Common myeloid progenitor, CD34-positive (primary cell): ENCODE data around the gene GRPEL1.
A peak's percentile ranks its signal among the peaks of the same experiment; 100 is the strongest.

Experiments
- CTCF ChIA-PET: fragments of 350-600 bp; sonication (Branson Sonifier 250); formaldehyde crosslinking; loops from one replicate; lab custom pipeline; 2021; ENCODE audit warnings: antibody characterized with exemption; lab: Charles Lee
- POLR2A ChIA-PET: fragments of 350-600 bp; sonication (Branson Sonifier 250); formaldehyde crosslinking; loops from one replicate; lab custom pipeline; 2021; ENCODE audit warnings: antibody characterized with exemption; lab: Charles Lee
- DNase-seq, 3 donors: peaks; one replicate each; pipeline versions ENCODE4 v3.0.0 to v3.0.0-alpha.2; 2013
- H3K27ac ChIP-seq, 2 experiments: 1 replicate in 1 of 2; 2 replicates in 1 of 2; pipeline ENCODE4 v1.7.0; 2013; ENCODE audit warnings: inconsistent platforms in 2 of 2, low read length in 2 of 2, mild to moderate bottlenecking in 2 of 2, low read depth in 1 of 2, moderate library complexity in 1 of 2; ENCODE audit not compliant: severe bottlenecking in 2 of 2, insufficient read depth in 1 of 2, poor library complexity in 1 of 2
- H3K27me3 ChIP-seq, 5 experiments: replicated peaks in 2 of 5; 1 replicate in 3 of 5; 2 replicates in 2 of 5; pipeline versions ENCODE4 v1.6.1 to v1.7.0; 2013; ENCODE audit warnings: low read length in 4 of 5, mild to moderate bottlenecking in 2 of 5, moderate library complexity in 2 of 5, inconsistent platforms in 1 of 5; ENCODE audit not compliant: insufficient read depth in 5 of 5, control insufficient read depth in 4 of 5
- H3K36me3 ChIP-seq, 4 experiments: 1 replicate in 2 of 4; 2 replicates in 2 of 4; pipeline versions ENCODE4 v1.6.1 to v1.7.0; 2013; ENCODE audit warnings: low read length in 3 of 4, control low read depth in 1 of 4, mild to moderate bottlenecking in 1 of 4; ENCODE audit not compliant: control insufficient read depth in 4 of 4, insufficient read depth in 4 of 4
- H3K4me1 ChIP-seq, 4 experiments: 1 replicate in 3 of 4; 2 replicates in 1 of 4; pipeline versions ENCODE4 v1.6.1 to v1.7.1; 2013; ENCODE audit warnings: low read length in 3 of 4, mild to moderate bottlenecking in 3 of 4, control low read depth in 1 of 4, inconsistent platforms in 1 of 4, moderate library complexity in 1 of 4; ENCODE audit not compliant: control insufficient read depth in 4 of 4, insufficient read depth in 4 of 4; ENCODE audit errors: control extremely low read depth in 1 of 4
- H3K4me3 ChIP-seq, 7 experiments: 1 replicate in 4 of 7; 2 replicates in 3 of 7; pipeline versions ENCODE4 v1.5.1 to v1.7.0; 2013; ENCODE audit warnings: mild to moderate bottlenecking in 7 of 7, low read length in 6 of 7, moderate library complexity in 6 of 7, inconsistent platforms in 2 of 7, low read depth in 2 of 7, control low read depth in 1 of 7; ENCODE audit not compliant: insufficient read depth in 4 of 7, control insufficient read depth in 1 of 7; ENCODE audit errors: extremely low read depth in 1 of 7
- H3K9me3 ChIP-seq, 5 experiments: 1 replicate in 4 of 5; 2 replicates in 1 of 5; pipeline versions ENCODE4 v1.6.1 to v1.7.1; 2013; ENCODE audit warnings: low read length in 4 of 5, mild to moderate bottlenecking in 2 of 5, inconsistent platforms in 1 of 5, low read depth in 1 of 5, moderate library complexity in 1 of 5; ENCODE audit not compliant: control insufficient read depth in 4 of 5, insufficient read depth in 2 of 5; ENCODE audit errors: control extremely low read depth in 1 of 5
- WGBS: methylation state at CpG from one replicate; pipeline ENCODE4 v1.1.5; 2013; ENCODE audit not compliant: insufficient coverage; 5-methylcytosine and 5-hydroxymethylcytosine counted together

The GRPEL1 gene

GRCh38 chr4:7109169-7109568 lies 41.3 kb upstream of the GRPEL1 start:
- H3K4me3 ChIP-seq: no peak overlapping the region
- peaks cover 0 to 21% (median 0%) of the 10 kb centered on the region in 5 experiments for H3K9me3 ChIP-seq
- H3K27me3 ChIP-seq: peaks cover 0 to 19% (median 3%) of the 10 kb centered on the region in 5 experiments
- ChIA-PET CTCF (no interaction called here), POLR2A (no interaction called here)
- H3K36me3 ChIP-seq: no peaks in the 10 kb centered on the region
- DNase-seq: no peak
- no peak overlapping the region for H3K27ac ChIP-seq
- WGBS: 100% methylated on average over 2 of the region's 4 CpGs
- H3K4me1 ChIP-seq: no peaks in the 10 kb centered on the region

GRCh38 chr4:7108660-7109059 lies 40.8 kb upstream of the GRPEL1 start:
- no peak for DNase-seq
- Histone ChIP-seq H3K27ac (no peak overlapping the region), H3K4me1 (peaks cover 0 to 3% (median 0%) of the 10 kb centered on the region in 4 experiments), H3K9me3 (peaks cover 0 to 21% (median 0%) of the 10 kb centered on the region in 5 experiments), H3K4me3 (no peak overlapping the region), H3K36me3 (no peaks in the 10 kb centered on the region), H3K27me3 (peaks cover 0 to 22% (median 8%) of the 10 kb centered on the region in 5 experiments)
- ChIA-PET CTCF (no interaction called here), POLR2A (no interaction called here)
- WGBS: 90% methylated on average over 6 of the region's 6 CpGs

GRCh38 chr4:7108046-7108625 lies 40.3 kb upstream of the GRPEL1 start:
- H3K36me3 ChIP-seq: no peaks in the 10 kb centered on the region
- ChIA-PET CTCF (no interaction called here), POLR2A (no interaction called here)
- peaks cover 0 to 6% (median 2%) of the 10 kb centered on the region in 4 experiments for H3K4me1 ChIP-seq
- no peak overlapping the region for H3K27ac ChIP-seq
- no peak for DNase-seq
- no peak overlapping the region for H3K4me3 ChIP-seq
- peaks cover 0 to 26% (median 11%) of the 10 kb centered on the region in 5 experiments for H3K27me3 ChIP-seq
- 92% methylated on average over 22 of the region's 23 CpGs for WGBS
- H3K9me3 ChIP-seq: peaks cover 0 to 21% (median 0%) of the 10 kb centered on the region in 5 experiments

GRCh38 chr4:7107166-7107905 lies 39.5 kb upstream of the GRPEL1 start:
- ChIA-PET CTCF (no interaction called here), POLR2A (no interaction called here)
- Histone ChIP-seq H3K27me3 (peaks cover 0 to 34% (median 13%) of the 10 kb centered on the region in 5 experiments), H3K9me3 (peaks cover 0 to 19% (median 0%) of the 10 kb centered on the region in 5 experiments), H3K27ac (no peak overlapping the region), H3K36me3 (no peaks in the 10 kb centered on the region), H3K4me3 (no peak overlapping the region), H3K4me1 (peaks cover 0 to 12% (median 8%) of the 10 kb centered on the region in 4 experiments)
- WGBS: 93% methylated on average over 9 of the region's 11 CpGs
- no peak for DNase-seq

- ChIA-PET CTCF (interaction anchor here (1.7 kb wide), 1 partner anchor 15 kb away, joined by 4 read pairs; no protein-coding TSS in a partner anchor), POLR2A (no interaction called here)
- peaks cover 0 to 7% (median 0%) of the 10 kb centered on the region in 5 experiments for H3K9me3 ChIP-seq
- H3K36me3 ChIP-seq: no peaks in the 10 kb centered on the region
- DNase-seq: peak in 2 of 3 donors; percentile 21 to 23
- H3K4me1 ChIP-seq: peaks cover 0 to 19% (median 15%) of the 10 kb centered on the region in 4 experiments
- H3K27me3 ChIP-seq: peaks cover 0 to 44% (median 14%) of the 10 kb centered on the region in 5 experiments
- H3K4me3 ChIP-seq: no peak overlapping the region
- WGBS: 53% methylated on average over 12 of the region's 15 CpGs
- no peak overlapping the region for H3K27ac ChIP-seq
These were observed 37.4 kb upstream of the GRPEL1 start for GRCh38 chr4:7105276-7105675.

GRCh38 chr4:7104366-7105031 lies 36.6 kb upstream of the GRPEL1 start:
- no peak overlapping the region for H3K27ac ChIP-seq
- CTCF ChIA-PET: interaction anchor here (1.7 kb wide), 1 partner anchor 16 kb away, joined by 4 read pairs; no protein-coding TSS in a partner anchor
- 93% methylated on average over 4 of the region's 7 CpGs for WGBS
- POLR2A ChIA-PET: interaction anchor here (0.7 kb wide), 1 partner anchor 545 kb away, joined by 4 read pairs; no protein-coding TSS in a partner anchor
- no peaks in the 10 kb centered on the region for H3K9me3 ChIP-seq
- H3K4me3 ChIP-seq: no peak overlapping the region
- H3K36me3 ChIP-seq: no peaks in the 10 kb centered on the region
- H3K4me1 ChIP-seq: peaks cover 0 to 19% (median 15%) of the 10 kb centered on the region in 4 experiments
- peaks cover 0 to 41% (median 14%) of the 10 kb centered on the region in 5 experiments for H3K27me3 ChIP-seq
- no peak for DNase-seq
